ENCODE results near the gene SERP1. TPM values are rescaled to one million over a fixed set of nuclear protein-coding genes. Genes with fewer than 3 reads are reported as not detected.

SERP1 gene
- total RNA-seq, 3 donors from 2014 or later: 231 to 327 (median 273) TPM

GRCh38 chr3:150583028-150583427 is 36.7 kb upstream of the SERP1 start:
- H3K27me3 ChIP-seq: no peaks in the 10 kb centered on the region
- H3K4me1 ChIP-seq: no peaks in the 10 kb centered on the region
- no peaks in the 10 kb centered on the region for H3K36me3 ChIP-seq
- intact Hi-C loops (cut with DNase I; ENCODE audit: low total_unique reads): no loop called here
- H3K4me3 ChIP-seq: no peak overlapping the region
- TF ChIP-seq POLR2AphosphoS5 (IDR thresholded peaks at IDR 0.05) (no peak), CTCF (IDR thresholded peaks at IDR 0.05) (no peak), POLR2A (IDR thresholded peaks at IDR 0.05) (no peak)
- DNase-seq (ENCODE audit: low spot score in 2 of 2): no peak
- no peak overlapping the region for H3K27ac ChIP-seq
- no peaks in the 10 kb centered on the region for H3K9me3 ChIP-seq

DNA sequence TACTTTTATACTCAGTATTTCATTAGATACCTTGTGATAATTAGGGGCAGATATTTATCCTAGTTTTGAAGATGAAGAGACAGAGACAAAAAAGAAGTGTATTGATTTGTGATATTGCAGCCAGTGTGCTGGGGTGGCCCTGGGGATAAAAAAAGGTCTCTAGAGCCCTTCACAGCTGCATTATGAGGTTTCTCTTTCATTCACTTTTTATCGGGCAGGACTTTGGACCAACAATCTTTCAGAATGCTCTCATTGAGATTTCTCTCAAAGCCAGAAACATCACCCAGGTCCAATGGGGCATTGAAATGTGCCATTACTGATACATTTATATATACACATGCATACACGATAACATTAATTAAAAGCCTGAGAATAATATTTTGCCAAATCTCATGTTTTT is 36.3 kb upstream of the SERP1 start:
- Histone ChIP-seq H3K27ac (no peak overlapping the region), H3K36me3 (no peaks in the 10 kb centered on the region), H3K27me3 (no peaks in the 10 kb centered on the region), H3K4me3 (no peak overlapping the region), H3K9me3 (no peaks in the 10 kb centered on the region), H3K4me1 (no peaks in the 10 kb centered on the region)
- no peak for DNase-seq (ENCODE audit: low spot score in 2 of 2)
- intact Hi-C loops (cut with DNase I; ENCODE audit: low total_unique reads): no loop called here
- TF ChIP-seq CTCF (IDR thresholded peaks at IDR 0.05): no peak
- no peak for TF ChIP-seq POLR2A (IDR thresholded peaks at IDR 0.05)
- no peak for TF ChIP-seq POLR2AphosphoS5 (IDR thresholded peaks at IDR 0.05)

DNA sequence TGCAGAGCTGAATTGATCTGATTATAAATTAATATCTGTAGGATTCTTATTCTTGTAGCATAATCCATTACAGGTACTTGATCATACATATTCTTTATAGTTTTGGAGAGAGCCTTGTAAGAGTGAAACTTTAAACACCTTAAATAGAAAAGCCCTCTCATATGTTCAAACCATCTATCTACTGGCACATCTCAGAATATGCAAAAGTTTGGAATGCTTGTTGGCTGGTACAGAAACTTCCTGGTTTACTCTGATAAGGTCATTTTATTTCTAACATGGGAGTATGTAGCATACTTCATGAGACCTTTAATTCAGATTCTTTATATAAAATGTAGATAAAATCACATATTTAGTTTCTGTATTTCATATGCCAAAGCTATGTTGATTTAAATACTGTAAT is 34.9 kb upstream of the SERP1 start:
- H3K9me3 ChIP-seq: no peaks in the 10 kb centered on the region
- no peak for TF ChIP-seq POLR2AphosphoS5 (IDR thresholded peaks at IDR 0.05)
- TF ChIP-seq CTCF (IDR thresholded peaks at IDR 0.05): no peak
- no peak for DNase-seq (ENCODE audit: low spot score in 2 of 2)
- H3K27ac ChIP-seq: no peak overlapping the region
- H3K36me3 ChIP-seq: no peaks in the 10 kb centered on the region
- H3K4me1 ChIP-seq: no peaks in the 10 kb centered on the region
- H3K27me3 ChIP-seq: no peaks in the 10 kb centered on the region
- intact Hi-C loops (cut with DNase I; ENCODE audit: low total_unique reads): loop anchor here (2.0 kb wide), 1 partner anchor 76 kb away; no protein-coding TSS in a partner anchor
- no peak overlapping the region for H3K4me3 ChIP-seq

DNA sequence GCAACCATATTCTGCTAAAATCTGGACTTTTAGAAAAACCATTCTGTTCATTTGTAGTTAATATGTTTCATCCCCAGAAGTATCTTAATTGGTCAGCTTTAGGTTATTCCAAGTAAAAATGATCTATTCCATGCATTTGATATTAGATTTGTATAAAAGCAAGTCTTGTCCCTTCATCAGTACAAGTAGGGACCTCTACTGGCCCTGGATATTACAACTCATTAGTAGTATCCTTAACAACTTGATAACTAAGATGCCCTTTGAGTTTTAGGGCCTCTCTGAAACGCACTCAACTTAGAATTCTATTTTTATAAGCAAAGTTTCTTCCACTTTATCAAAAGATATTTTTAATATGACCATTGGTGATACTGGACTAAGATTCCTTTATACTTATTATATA is 31.6 kb upstream of the SERP1 start:
- H3K9me3 ChIP-seq: no peaks in the 10 kb centered on the region
- TF ChIP-seq POLR2AphosphoS5 (IDR thresholded peaks at IDR 0.05): no peak
- no peak for TF ChIP-seq CTCF (IDR thresholded peaks at IDR 0.05)
- TF ChIP-seq POLR2A (IDR thresholded peaks at IDR 0.05): no peak
- H3K36me3 ChIP-seq: no peaks in the 10 kb centered on the region
- H3K4me1 ChIP-seq: no peaks in the 10 kb centered on the region
- H3K27ac ChIP-seq: no peak overlapping the region
- no peaks in the 10 kb centered on the region for H3K27me3 ChIP-seq
- intact Hi-C loops (cut with DNase I; ENCODE audit: low total_unique reads): no loop called here
- H3K4me3 ChIP-seq: no peak overlapping the region
- DNase-seq (ENCODE audit: low spot score in 2 of 2): no peak

GRCh38 chr3:150567328-150567727 is 21.0 kb upstream of the SERP1 start:
- no peaks in the 10 kb centered on the region for H3K27me3 ChIP-seq
- no peaks in the 10 kb centered on the region for H3K4me1 ChIP-seq
- H3K9me3 ChIP-seq: no peaks in the 10 kb centered on the region
- no peak overlapping the region for H3K27ac ChIP-seq
- no peak overlapping the region for H3K4me3 ChIP-seq
- TF ChIP-seq POLR2A (IDR thresholded peaks at IDR 0.05): no peak
- no peak for TF ChIP-seq CTCF (IDR thresholded peaks at IDR 0.05)
- no peak for TF ChIP-seq POLR2AphosphoS5 (IDR thresholded peaks at IDR 0.05)
- peaks cover 4% of the 10 kb centered on the region for H3K36me3 ChIP-seq
- no peak for DNase-seq (ENCODE audit: low spot score in 2 of 2)
- intact Hi-C loops (cut with DNase I; ENCODE audit: low total_unique reads): no loop called here

All from breast epithelium (tissue), 4 donors.